HG02610 (cell line): ENCODE results near the gene CAMKV.

ENCODE experiments used
- ATAC-seq: cut with Tn5 transposase; IDR thresholded peaks from one replicate; pipeline ENCODE4 v1.9.1; 2021; ENCODE audit warnings: mild to moderate bottlenecking, moderate library complexity; ENCODE audit not compliant: unreplicated experiment

The CAMKV gene

GRCh38 chr3:49898991-49899390 lies 29.3 kb upstream of the CAMKV start:
- ATAC-seq, result no peak

GRCh38 chr3:49896345-49896744 lies 26.6 kb upstream of the CAMKV start:
- no peak for ATAC-seq

- ATAC-seq, result no peak
Observed at GRCh38 chr3:49895791-49896190, 26.1 kb upstream of the CAMKV start.

- no peak for ATAC-seq
Observed at GRCh38 chr3:49889296-49889695, 19.6 kb upstream of the CAMKV start.

GRCh38 chr3:49886922-49887265 lies 17.2 kb upstream of the CAMKV start:
- ATAC-seq, result no peak

GRCh38 chr3:49883998-49884397 lies 14.3 kb upstream of the CAMKV start:
- no peak for ATAC-seq

- ATAC-seq, result no peak
Observed at GRCh38 chr3:49882166-49882565, 12.5 kb upstream of the CAMKV start.

- no peak for ATAC-seq
Observed at GRCh38 chr3:49880581-49881315, 11.0 kb upstream of the CAMKV start.

- no peak for ATAC-seq
Observed at GRCh38 chr3:49879721-49880120, 10.0 kb upstream of the CAMKV start.

GRCh38 chr3:49878686-49879085 lies 9.0 kb upstream of the CAMKV start:
- ATAC-seq, result no peak

- ATAC-seq, result no peak
Observed at GRCh38 chr3:49877716-49878115, 8.0 kb upstream of the CAMKV start.

- ATAC-seq, result no peak
Observed at GRCh38 chr3:49876567-49876966, 6.9 kb upstream of the CAMKV start.

GRCh38 chr3:49873623-49874022 lies 3.9 kb upstream of the CAMKV start:
- ATAC-seq, result no peak

- no peak for ATAC-seq
Observed at GRCh38 chr3:49872801-49873281, 3.1 kb upstream of the CAMKV start.

GRCh38 chr3:49871531-49872153 lies 1.9 kb upstream of the CAMKV start:
- no peak for ATAC-seq

GRCh38 chr3:49868862-49869466 lies 742 bp downstream of the CAMKV start:
- ATAC-seq, result no peak

- ATAC-seq, result no peak
Observed at GRCh38 chr3:49867871-49868321, 1.8 kb downstream of the CAMKV start.

GRCh38 chr3:49867400-49867799 lies 2.3 kb downstream of the CAMKV start:
- no peak for ATAC-seq

- no peak for ATAC-seq
Observed at GRCh38 chr3:49865198-49865784, 4.4 kb downstream of the CAMKV start.

- ATAC-seq, result no peak
Observed at GRCh38 chr3:49864505-49864904, 5.2 kb downstream of the CAMKV start.

GRCh38 chr3:49859576-49860305 lies 10.0 kb downstream of the CAMKV start:
- ATAC-seq, result no peak
